ENCODE measurements around the gene NSG1. TPM values are rescaled to one million over a fixed set of nuclear protein-coding genes. Genes with fewer than 3 reads are reported as not detected.

Gene NSG1
- total and polyA plus RNA-seq, 9 of the 15 experiments (the other 6 are each of a cell fraction or from before 2014, with no cell fraction given): not detected

GRCh38 chr4:4461178-4461577 is 74.3 kb downstream of the NSG1 start (continued):
- TF ChIP-seq STAT6 (CRISPR knock-in tag; IDR thresholded peaks at IDR 0.05) (no peak), SMARCB1 (IDR thresholded peaks at IDR 0.05; ENCODE audit: insufficient read length, low read depth) (no peak), CHD1 (IDR thresholded peaks at IDR 0.05; ENCODE audit: low read length) (no peak), PCBP2 (IDR thresholded peaks at IDR 0.05; ENCODE audit: low read depth, low read length, poor library complexity, severe bottlenecking) (no peak), ZFP36 (IDR thresholded peaks at IDR 0.05; ENCODE audit: low read depth, low read length, partially characterized antibody) (no peak), TOE1 (IDR thresholded peaks at IDR 0.05; ENCODE audit: borderline replicate concordance) (no peak), TOE1 (CRISPR knock-in tag; IDR thresholded peaks at IDR 0.05; ENCODE audit: borderline replicate concordance, low read depth) (no peak), ZBTB17 (CRISPR knock-in tag; IDR thresholded peaks at IDR 0.05) (no peak), MEF2D (tag; conservative IDR thresholded peaks at IDR 0.05; ENCODE audit: low read depth) (no peak), ZFP1 (CRISPR knock-in tag; IDR thresholded peaks at IDR 0.05) (no peak), RBBP5 (IDR thresholded peaks at IDR 0.05; ENCODE audit: borderline replicate concordance, insufficient read depth, low read length, poor library complexity, severe bottlenecking) (no peak), DIDO1 (tag; IDR thresholded peaks at IDR 0.05; ENCODE audit: low read depth) (no peak), SMC3 (conservative IDR thresholded peaks at IDR 0.05; ENCODE audit: insufficient read depth, low read depth, low read length) (no peak)
